Medulla oblongata (tissue), 1 donor: ENCODE data around the gene TCP11L1.

Source experiments
- DNase-seq: peaks from one replicate; pipeline ENCODE4 v3.0.0-alpha.2; 2015; ENCODE audit errors: extremely low spot score

Gene TCP11L1

DNA sequence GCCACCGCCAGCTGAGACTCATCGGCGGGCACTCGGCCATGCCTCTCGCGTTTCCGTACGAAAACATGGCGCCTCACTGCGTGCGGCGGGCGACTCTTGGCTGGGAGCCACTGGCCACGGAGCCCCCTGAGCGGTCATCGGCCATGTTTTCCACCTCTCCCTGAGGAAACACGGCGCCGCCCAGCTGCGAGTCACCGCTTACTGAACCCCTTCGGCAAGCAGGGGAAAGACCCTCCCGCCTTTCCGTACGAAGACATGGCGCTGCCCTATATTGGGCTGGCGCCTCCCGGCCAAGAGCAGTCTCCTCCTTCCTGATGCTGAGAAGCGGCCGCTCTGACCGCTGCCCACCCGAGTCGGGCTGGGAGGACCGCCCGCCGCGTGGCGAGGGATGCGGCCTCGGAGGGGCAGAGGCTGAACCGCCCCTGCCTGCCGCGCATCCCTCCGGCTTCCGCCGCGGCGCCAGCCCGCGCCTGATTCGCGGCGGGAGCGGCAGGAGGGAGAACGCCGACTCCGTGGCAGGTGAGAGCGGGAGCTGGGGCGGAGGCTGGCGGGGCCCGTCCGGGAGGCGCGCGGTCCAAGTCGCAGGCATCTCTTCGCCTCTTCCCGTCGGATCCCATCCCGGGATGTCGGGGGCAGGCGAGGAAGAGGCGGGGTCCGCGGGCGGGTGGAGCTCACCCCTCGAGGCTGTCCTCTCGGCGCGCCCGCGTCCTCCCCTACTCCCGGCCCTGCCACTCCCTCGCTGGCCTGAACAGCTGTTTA is at the start of gene TCP11L1:
TSS of gene TCP11L1 (plus strand) at position 299 of the 759 bp plus-strand sequence. CDS start 4,202 bp downstream, outside the sequence.
- DNase-seq: peak; percentile 95

DNA sequence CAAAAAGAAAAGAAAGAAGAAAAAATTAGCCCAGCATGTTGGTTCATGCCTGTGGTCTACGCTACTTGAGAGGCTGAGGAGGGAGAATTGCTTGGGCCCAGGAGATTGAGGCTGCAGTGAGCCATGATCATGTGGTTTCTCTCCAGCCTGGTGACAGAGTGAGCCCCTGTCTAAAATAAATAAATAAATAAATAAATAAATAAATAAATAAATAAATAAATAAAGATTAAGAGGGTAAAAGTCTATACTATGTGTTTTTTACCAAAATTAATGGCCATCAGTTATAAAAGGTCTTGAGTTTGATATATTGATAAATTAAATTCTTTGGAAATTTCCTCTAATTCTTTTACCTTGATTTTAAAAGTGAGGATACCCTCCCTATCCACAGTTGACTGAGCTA is 48.9 kb upstream of the TCP11L1 start:
- no peak for DNase-seq

- DNase-seq: no peak
Measured at GRCh38 chr11:32991427-32991826, 47.9 kb upstream of the TCP11L1 start.

- DNase-seq: no peak
Measured at GRCh38 chr11:32991898-32992297, 47.5 kb upstream of the TCP11L1 start.

DNA sequence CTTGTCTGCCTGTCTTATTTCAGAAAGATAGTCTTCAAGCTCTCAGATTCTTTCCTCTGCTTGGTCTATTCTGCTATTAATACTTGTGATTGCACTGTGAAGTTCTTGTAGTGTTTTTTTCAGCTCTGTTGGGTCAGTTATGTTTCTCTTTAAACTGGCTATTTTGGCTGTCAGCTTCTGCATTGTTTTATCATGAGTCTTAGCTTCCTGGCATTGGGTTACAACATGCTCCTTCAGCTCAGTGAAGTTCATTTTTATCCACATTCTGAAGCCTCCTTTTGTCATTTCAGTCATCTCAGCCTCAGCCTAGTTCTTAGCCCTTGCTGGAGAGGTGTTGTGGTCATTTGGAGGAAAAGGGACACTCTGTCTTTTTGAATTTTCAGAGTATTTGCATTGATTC is 39.2 kb upstream of the TCP11L1 start:
- no peak for DNase-seq

DNA sequence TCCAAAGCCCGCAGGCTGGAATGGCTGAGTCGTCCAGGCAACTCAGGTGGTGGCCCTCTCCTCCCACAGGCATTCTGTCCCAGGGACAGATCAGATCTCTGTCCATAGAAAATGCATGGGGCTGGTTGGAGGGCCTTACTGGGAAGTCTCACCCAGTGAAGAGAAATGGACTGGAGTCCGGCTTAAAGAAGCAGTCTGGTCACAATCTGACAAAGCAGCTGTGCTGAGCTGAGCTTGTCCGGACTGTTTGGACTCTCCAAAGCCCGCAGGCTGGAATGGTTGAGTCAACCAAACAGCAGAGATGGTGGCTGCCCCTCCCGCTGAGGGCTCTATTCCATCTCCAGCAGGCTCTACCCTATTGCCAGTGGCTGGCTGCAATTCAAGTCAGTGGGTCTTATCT is 38.1 kb upstream of the TCP11L1 start:
- no peak for DNase-seq

- no peak for DNase-seq
Measured at GRCh38 chr11:33001751-33002542, 37.4 kb upstream of the TCP11L1 start.

DNA sequence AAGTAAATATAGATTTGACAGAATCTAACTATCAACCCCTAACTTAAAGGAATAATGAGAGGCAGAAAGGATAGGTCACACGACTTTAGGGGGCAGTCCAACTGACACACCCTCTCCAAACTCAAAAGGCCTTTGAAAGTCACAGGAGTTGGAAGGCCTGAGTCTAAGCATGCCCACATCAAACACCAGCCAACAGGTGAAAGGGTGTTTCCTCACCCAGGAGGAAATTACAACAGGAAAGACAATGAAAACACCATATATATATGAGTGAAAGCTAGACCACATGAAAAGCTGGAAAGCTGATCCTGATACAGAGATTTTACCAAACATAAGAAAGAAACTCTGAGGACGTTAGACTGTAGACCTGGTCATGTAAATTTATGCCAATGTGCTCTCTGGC is 34.2 kb upstream of the TCP11L1 start:
- no peak for DNase-seq

GRCh38 chr11:33006010-33006409 is 33.4 kb upstream of the TCP11L1 start:
- DNase-seq: no peak

- no peak for DNase-seq
Measured at GRCh38 chr11:33013755-33014154, 25.6 kb upstream of the TCP11L1 start.

GRCh38 chr11:33015621-33016551 is 23.5 kb upstream of the TCP11L1 start, which contains the start of gene DEPDC7:
DEPDC7 (plus strand) TSS chr11:33015878; CDS start chr11:33015956, 78 bp downstream.
- DNase-seq: peak; percentile 95

DNA sequence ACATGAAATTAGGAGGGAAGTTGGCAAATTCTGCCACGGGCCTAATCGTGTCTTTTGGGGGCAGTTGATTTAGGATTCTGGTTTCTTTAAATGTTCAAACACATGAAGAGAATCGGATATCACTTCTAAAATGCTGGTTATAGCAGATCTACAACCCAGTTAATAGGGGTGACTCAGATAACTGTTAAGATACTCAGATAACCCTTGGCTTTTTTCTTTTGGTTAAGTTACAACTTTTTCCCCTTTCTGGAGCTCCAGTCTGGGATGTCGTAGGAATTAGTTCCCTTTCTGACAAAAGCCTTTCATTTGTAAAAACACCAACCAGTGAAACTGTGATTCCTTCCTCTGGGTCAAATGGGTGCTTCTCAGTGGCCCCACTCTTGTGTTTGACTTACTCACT is 22.7 kb upstream of the TCP11L1 start:
- peak; percentile 40 for DNase-seq

DNA sequence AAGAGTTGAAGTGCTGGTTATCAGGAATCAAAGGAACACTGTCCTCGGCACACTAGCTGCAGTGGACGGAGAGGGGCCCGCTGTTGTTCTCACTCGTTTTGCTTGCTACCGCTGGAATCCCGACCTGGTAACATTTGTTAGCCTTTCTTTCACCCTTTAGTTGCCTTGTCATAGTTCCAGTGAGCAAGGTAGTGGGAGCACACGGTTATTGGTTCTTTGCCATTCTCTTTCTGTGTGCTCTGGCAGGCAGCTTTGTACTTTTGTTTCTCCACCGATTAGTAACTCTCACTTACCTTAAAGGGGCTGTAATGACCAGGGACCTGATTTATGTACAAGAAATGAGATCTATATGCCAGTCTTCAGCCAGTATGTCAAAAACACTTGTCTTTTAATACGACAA is 21.9 kb upstream of the TCP11L1 start:
- no peak for DNase-seq

- no peak for DNase-seq
Measured at GRCh38 chr11:33017965-33018364, 21.4 kb upstream of the TCP11L1 start.

DNA sequence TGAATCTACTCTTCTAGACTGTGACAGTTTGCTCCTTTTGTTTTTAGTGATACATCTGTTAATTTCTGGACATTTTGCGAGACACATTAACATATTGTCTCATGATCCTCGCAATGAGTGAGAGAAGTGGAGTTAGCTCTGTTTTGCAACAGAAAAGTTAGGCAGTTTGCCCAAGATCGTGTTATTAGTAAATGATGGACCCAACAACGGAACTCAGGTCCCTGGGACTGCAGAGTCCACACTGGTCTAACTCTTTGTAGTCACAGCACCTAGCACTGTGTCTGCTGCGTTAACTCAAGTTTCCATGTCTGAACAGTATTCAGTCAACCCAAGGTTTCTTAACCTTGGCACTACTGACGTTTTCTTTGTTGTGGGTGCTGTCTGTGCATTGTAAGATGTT is 20.5 kb upstream of the TCP11L1 start:
- no peak for DNase-seq

DNA sequence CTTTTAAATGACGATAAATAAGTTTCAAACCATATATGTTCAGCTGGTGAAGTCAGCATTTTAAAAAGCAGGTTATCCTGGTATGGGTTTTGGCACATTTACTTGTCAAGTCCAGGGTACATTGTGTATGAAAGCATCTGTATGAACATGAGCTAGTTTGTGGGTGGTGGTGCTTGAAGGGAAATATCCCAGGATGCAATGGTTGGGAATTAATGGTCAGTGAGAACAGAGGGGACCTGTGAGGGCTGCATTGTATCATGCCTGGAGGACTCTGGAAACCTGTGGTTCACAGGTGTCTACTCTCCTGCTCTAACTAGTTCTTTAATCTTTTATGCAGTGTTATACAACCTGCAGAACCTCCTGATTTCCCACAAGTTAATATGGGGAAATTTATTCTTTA is 17.9 kb upstream of the TCP11L1 start:
- no peak for DNase-seq

GRCh38 chr11:33021937-33022336 is 17.4 kb upstream of the TCP11L1 start:
- DNase-seq: no peak

GRCh38 chr11:33025339-33025722 is 14.0 kb upstream of the TCP11L1 start:
- DNase-seq: no peak

GRCh38 chr11:33027233-33027632 is 12.1 kb upstream of the TCP11L1 start:
- DNase-seq: no peak

- DNase-seq: peak; percentile 35
Measured at GRCh38 chr11:33027846-33028536, 11.4 kb upstream of the TCP11L1 start.

DNA sequence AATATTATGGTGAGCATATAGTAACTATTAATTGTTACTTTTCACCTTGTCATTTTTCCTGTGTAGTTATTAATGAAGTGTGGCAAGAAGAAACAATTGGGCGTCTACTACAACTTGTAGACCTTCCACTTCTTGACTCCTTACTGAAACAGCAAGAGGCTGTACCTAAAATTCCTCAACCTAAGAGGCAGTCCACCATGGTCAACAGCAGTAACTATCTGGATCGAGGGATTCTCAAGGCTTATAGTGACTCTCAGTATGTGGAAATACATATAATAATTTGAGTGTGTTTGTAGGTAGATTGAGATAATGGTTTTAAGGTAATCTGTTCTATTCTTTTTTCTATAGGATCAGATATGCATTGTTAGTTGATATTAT is 10.8 kb upstream of the TCP11L1 start:
- DNase-seq: no peak
